Measurements from ENCODE around the gene ECM1. TPM values are rescaled to one million over a fixed set of nuclear protein-coding genes. Genes with fewer than 3 reads are reported as not detected.

The ECM1 gene
- total RNA-seq, 1 donor from 2014 or later: 681 TPM

DNA sequence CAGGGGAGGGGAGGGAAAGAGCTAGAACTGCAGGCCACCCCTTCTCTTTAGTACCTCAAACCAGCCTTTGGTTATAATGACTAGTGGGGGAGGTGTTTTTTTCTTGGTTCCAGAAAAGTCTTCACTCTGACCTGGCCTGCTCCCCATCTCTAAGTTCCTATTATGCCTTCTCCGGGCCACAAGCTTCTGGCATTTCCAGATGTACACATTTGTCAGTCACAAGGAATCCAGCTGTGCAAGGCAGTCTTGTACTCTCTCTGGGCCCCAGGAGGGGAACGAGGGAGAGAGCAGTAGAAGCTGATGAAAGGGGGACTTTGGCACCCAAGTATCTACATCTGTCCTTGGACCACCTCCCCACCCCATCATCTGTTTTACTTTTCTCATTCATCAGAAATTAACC is 4.9 kb downstream of the ECM1 start:
- no peak for DNase-seq (ENCODE audit: low spot score)

DNA sequence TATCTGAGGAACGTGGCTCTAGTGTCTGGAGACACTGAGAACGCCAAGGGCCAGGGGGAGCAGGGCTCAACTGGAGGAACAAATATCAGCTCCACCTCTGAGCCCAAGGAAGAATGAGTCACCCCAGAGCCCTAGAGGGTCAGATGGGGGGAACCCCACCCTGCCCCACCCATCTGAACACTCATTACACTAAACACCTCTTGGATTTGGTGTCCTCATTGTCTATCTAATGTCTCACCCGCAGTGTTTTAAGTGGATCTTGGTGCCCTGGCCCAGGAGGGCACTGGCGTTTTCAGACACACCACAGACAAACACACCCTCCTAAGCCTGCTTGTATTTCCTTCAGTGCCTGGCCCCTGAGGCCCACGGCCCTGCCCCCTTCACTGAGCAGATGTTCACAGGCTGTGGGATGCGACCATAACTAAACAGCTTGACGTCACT is 5.5 kb downstream of the ECM1 start:
- no peak for DNase-seq (ENCODE audit: low spot score)

DNA sequence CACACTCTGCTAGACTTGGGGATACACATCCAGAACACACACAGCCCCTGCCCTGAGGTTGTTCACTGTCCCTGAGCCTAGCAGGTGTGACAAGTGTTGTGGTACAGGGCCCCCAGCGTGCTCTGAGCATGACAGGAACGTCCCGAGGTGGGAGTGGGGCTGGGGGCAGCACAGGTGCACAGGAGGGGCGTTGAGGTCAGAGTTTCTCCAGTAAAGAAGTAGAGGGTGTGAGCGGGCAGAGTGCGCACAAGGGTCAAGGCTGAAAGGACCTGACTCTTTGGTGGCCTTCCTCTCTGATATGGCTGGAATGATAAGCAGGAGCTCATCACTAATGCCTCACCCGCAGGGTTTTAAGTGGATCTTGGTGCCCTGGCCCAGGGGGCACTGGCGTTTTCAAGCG is 6.4 kb downstream of the ECM1 start:
- no peak for DNase-seq (ENCODE audit: low spot score)

DNA sequence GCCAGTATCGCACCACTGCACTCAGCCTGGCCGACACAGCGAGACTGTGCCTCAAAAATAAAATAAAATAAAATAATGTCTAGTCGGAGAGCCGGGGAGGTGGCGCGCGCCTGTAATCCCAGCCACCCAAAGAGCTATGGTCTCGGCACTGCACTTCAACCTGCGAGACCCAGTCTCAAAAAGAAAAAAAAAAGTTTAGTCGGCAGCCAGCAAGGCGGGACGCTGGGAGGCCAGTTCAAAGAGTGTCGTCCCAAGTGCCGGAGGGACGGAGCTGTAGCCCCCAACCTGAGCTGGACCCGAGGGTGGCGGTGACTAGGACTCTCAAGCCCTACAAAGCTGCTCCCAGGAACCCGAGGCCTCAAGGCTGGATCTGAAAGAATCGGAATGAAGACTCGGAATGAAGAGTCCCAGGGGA is 7.0 kb downstream of the ECM1 start:
- DNase-seq (ENCODE audit: low spot score): no peak

DNA sequence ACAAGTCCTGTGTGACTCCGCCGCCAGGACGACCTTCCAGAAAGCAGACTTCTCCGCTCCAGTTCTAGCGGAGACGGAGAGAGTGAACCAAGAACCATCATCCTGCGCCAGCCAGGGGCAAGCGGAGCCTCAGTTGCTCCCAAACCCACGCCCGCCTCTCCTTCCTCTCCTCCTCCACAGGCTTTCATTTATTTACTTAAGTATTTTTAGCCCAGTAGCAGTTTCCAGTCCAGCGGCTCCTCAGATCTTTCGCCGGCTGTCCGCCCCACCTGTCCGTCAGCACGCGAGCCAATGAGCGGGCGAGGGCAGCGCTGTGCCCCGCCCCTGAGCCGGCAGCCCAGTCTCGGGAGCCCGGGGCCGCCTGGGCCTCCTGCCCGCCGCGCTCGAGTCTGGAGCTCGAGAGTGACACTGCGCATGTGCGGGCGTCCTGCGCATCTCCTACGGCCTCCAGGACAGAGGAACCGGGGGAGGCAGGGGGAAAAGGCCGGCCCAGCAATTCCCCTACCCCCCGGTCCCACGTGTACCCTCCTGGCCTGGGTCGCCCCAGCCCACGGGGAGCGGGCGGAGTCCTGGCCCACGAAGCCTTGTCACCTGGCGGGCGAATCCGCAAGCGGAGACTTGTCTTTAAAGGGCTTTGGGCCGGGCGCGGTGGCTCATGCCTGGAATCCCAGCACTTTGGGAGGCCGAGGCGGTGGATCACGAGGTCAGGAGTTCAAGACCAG is 7.6 kb downstream of the ECM1 start, which contains the start of gene FALEC:
FALEC (plus strand) TSS at position 425 of the 722 bp plus-strand sequence.
- DNase-seq (ENCODE audit: low spot score): peak; percentile 97

DNA sequence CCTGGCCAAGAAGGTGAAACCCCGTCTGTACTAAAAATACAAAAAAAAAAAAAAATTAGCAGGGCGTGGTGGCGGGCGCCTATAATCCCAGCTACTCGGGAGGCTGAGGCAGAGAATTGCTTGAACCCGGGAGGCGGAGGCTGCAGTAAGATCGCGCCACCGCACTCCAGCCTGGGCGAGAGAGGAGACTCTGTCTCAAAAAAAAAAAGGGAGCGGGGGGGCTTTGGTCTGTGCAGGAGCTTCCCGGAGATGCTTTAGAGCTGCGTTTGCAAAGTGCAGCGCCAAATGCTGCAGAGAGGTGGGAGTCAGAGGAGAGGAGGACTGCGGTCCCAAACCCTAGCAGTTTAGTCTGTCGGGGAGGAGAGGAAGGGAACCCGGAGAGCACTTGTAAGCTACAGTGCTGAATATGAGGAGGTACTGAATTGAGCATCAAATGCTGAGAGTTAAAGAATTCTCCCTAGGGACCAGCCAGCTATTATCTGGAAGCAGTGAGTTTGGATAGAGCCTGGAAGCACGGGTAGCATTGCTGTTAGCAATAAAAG is 8.2 kb downstream of the ECM1 start:
- no peak for DNase-seq (ENCODE audit: low spot score)

DNA sequence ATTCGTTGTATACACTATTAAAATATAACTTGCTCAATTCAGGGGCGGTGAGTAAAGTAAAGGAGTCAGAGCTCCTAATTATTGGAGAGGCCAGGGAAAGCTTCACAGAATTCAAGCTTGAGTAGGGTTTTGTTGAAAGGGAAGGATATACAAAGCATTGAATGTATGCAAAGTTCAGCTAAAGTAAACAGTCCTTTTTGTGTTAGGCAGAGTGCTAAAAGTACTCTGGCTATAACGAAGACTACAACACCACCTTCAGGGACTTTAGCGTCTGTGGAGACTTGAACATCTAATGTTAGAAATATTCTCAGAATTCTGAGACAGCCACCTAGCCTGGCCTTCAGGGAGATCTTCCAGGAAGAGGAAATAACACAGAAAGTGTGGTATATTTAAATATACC is 8.7 kb downstream of the ECM1 start:
- DNase-seq (ENCODE audit: low spot score): no peak

DNA sequence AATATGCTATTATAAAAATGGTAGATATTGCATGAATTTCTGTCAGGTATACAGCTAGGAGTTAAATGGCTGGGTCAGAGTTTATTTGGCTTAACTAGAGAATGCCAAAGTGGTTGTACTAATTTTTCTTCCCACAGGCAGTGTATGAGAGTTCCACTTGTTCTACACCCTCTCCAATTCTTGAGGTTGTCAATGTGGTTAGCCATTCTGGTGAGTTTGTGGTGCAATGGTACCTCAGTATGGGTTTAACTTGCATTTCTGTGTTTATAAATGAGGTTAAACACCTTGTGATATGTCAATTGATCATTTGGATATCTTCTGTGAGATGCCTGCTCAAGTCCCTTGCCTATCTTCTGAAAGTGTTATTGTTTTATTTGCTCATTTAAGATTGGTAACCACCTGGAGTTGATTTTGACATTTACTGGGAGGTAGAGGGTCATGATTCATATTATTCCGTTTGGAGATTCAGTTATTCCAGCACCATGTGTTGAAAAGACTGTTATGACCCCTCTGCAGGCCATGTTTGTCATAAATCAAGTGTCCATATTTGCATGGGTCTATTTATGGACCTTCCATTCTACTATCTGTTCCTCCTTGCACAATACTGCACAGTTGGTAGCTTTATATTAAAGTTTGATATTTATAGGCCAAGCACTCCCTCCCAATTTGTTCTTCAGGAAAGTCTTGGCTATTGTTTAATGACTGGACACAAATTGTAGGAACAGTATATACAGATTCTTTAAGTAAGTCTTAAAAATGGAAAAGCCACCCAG is 13.5 kb downstream of the ECM1 start:
- DNase-seq (ENCODE audit: low spot score): no peak

DNA sequence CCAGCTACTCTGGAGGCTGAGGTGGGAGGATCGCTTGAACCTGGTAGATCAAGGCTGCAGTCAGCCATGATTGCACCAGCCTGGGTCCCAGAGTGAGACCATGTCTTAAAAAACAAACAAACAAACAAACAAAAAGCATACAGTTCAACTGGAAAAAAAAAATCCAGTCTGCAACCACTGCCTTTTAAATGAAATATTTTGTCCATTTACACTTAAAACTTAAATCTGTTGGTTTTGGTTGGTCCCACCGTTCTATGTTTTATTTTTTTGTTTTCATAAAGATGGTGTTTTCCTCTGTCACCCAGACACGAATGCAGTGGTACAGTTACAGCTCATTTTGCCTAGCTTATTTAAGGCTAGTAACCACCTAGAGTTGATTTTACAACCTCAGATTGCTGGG is 17.4 kb downstream of the ECM1 start:
- no peak for DNase-seq (ENCODE audit: low spot score)

DNA sequence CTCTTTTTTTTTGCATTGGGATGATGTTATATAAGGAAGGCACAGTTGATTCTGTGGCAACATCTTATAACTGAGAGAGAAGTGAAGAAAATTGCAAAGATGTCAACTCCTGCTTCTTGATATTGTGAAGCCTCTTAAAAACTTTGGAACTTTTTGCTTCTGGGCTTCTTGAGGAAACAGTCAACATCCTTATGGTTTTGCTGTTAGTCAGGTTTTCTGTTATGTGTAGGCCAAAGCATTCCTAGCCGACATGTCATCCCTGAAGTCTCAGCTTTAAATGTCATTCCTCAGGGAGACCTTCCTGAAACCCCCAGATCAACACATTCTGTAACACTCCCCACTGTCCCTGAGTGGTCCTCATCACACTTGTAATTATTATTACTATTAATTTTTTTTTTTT is 20.3 kb downstream of the ECM1 start:
- DNase-seq (ENCODE audit: low spot score): no peak

DNA sequence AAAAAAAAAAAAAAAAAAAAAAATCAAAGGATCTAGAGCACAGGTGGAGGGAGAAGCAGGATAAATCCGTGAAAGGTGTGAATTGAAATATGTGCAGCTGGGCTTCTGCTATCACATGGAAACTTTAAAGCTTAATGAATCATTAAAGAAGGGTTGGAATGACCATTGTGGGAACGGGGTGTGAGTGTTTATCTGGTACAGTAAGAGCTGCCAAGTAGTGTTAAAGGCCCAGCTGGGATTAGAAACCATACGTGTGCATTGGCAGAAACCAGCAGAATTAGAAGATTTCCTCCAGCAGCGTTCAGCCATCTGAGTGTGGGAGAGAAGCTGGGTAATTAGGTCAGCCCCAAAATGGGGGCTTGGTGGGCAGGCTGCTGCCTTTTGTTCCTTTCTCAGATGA is 21.1 kb downstream of the ECM1 start:
- DNase-seq (ENCODE audit: low spot score): peak; percentile 55

DNA sequence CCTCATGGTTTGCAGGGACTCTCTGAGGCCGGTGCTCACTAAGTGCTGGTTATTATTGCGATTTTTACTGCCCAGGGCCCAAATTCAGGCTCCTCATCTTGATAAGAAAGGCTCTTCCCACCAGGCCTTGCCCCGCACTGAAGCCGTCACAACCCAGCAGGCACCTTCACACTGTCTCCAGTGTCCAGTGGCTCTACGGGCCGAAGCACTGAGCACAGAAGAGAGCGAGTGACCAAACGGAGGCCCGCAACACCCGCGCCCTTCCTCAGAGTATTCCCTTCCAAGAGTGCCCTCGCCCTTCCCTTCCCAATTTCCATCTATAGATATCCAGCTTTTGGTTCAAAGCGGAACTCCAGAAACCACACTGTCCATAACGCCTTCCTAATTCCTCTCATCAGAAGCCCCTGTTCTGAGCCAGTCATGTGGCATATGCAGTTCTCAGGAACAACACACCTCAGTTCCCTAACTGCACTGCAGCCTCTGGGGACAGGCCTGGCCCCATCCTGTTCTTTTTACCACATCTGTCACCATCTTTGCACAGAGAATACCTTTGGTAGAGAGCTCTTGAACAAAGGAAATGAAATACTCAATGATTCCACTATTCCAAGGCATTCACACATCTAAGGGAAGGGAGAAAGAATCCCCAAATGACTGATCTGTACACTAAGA is 22.7 kb downstream of the ECM1 start:
- DNase-seq (ENCODE audit: low spot score): no peak

DNA sequence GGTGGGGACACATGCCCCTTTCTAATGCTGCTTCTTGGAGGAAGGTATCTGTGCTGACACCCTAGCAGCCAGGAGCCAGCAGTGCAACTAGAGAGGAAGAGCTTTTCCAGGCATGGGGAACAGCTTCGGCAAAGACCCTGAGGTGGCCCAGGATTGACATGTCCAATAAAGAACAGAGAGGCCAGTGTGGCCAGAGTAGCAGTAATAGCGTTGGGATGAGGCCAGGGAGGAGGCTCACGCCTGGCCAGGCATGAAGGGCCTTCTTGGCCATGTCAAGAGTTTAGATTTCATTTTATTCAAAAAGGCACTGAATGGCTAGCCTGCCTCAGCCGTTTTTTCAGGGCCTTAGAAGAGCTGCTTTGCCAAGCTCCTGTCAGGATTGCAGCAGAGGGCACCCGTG is 25.0 kb downstream of the ECM1 start:
- no peak for DNase-seq (ENCODE audit: low spot score)

DNA sequence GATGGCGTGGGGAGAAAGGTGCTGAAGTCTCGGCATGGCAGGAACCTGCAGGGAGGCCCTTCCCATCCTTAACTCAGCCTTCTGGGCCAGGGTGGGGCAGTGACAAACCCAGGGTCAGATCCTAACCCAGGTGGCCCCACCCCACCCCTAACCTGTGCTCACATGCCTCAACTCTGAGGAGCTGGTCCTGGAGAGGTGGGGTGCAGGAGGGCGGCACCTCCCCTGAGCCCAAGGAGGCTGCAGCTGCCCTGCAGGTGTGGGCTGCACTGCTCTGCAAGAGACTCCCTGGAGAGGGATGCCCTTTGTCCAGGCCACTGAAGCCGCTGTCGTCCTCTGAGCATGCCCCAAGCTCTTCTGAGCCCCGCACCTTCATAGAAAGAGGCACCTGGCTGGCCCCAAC is 26.1 kb downstream of the ECM1 start:
- DNase-seq (ENCODE audit: low spot score): no peak

DNA sequence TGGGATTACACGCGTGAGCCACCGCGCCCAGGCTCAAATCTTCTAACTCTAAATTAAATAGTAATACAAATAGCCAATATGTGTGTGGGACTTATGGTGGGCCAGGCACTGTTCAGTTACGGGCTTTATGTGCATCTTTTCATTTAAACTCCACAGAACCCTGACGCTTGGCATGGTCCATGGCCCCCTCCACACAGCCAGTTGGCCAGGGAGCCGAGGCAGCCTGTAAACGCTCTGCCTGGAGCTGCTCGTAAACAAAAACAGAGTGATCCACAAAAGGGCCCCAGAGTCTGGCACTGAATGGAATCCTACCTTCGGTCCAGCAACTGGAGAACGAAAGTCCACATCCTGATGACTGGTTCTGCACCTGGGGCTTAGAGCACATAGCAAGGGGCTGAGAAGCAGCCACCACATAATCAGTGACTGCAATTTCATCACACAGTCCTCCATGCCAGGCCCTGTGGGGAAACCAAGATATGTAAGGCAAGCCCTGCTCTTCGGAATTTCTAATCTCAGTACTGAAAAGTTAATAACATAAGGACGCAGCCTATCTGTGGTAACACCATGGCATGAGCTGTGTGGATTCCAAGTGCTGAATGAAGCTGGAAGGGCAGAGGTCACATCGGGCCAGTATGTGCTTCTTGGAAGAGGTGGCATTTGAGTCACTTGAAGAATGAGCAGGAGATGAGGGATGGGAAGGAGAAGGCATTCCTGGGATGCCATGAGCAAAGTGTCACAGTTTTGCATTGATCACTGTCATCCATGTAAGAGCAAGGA is 27.8 kb downstream of the ECM1 start:
- no peak for DNase-seq (ENCODE audit: low spot score)

DNA sequence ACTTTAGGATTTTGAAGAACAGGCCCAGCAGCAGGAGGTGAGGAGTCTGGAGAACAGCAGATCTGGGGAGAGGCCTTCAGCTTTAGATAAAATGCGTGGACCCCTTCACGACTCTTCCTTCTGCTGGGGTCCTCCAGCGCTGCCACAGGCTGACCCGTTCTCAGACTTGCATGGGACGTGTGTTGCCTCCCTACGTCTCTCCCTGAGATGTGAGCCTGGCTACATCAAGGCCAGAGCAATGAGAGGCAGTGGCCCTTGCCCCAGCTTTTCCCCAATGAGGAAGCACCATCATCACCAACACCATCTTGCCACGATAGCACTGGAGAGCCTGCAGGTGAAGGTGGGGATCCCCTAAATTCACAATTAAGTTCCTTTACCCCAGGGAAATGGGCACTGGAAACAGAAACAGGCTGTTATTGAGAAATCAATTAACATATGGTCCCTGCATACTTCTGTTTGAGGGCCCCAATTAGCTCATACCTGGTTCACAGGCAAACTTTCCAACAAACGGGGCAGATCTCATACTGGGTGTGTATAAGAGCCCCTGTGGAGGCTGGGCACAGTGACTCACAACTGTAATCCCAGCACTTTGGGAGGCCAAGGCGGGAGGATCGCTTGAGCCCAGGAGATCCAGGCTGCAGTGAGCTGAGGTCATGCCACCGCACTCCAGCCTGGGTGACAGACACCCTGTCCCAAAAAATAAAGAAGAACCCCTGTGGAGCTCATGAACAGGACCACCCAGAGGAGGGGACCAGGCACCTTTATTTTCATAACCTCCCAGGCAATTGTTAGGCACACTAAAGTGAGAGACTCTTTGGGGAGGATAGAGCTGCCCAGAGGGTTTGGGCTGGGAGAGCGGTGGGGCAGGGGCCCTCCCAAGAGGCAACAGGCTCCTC is 29.2 kb downstream of the ECM1 start:
- no peak for DNase-seq (ENCODE audit: low spot score)

DNA sequence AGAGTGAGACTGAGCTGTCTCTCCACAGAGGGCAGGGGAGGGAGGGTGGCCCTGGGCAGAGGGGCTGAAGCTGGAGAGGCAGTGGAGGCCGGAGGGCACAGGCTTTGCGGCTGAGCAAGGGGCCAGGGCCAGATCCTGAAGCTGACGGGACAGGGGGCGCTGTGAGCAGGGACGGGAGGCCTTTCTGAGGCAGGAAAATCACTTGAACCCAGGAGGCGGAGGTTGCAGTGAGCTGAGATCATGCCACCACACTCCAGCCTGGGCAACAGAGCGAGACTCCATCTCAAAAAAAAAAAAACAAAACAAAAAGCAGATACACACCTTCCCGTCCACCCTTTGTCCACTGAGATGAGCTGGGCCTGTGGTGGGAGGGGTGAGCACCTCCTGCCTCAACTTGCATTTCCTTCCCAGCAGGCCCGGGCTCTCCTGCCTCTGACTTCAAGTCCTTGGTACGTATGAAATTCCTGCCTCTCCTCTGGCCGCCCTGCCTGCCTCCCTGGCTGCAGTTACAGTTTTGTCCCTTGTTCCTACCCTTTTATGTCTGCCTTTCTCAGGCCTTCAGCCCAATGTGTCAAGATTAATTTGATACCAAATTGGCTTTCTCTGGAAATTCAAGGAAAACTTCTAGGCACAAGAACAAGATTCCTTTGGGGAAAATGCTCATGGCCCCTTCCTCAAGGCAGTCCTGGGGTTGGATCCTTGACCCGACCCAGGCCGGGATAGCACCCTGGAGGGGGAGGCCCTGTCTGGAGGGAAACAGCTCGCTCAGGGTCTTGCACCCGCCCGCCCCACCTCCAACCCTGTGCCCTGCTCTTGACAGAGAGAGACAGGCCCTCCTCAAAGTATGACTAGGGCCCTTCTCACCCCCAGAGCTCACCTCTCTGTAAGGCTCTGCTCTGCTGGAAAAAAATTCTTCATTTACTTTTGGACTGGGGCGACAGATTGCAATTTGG is 30.1 kb downstream of the ECM1 start:
- no peak for DNase-seq (ENCODE audit: low spot score)

DNA sequence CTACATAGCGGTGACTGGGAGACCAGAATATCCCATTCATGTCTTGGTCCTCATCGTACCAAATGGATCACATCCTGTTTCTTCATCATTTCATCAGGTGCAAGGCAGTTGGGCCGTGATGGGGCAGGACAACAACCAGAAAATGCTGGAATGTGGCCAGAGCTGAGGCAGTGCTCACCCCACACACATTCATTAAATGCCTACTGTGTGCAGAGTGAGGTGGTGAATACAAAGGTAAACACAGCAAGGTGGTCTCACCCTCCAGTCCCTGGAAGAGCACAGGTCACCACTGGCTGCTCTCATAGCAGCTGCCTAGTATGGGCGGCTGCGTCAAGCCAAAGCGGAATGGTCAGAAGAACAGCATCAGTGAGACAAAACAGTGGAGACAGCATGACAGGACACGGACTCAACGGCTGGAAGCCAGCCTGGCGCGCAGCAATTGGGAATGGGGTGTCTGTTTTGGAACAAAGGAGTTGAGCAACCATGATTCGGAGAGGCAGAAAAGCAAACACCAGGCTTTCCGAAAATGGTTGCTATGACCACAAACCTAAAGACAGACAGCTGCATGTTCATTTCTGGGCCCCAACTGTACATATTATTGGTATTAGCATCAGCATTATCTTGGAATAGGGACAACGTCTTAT is 35.7 kb downstream of the ECM1 start:
- no peak for DNase-seq (ENCODE audit: low spot score)

DNA sequence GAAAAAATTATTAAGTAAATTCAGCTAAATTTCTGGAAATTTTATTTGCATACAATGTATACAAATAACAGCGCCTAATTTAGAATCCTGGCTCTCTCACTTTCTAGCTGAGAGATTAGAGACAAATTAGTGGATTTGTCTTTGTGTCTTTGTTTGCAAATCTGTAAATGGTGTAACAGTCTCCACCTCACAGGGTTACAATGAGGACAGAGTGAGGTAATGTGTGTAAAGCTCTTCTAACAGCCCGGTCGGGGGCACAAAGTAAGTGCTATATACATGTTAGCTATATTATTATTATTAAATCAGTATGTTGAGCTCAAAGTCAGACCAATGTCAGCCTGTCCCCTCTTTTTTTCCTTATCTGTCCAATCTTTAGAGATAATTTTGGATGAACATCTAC is 36.3 kb downstream of the ECM1 start:
- DNase-seq (ENCODE audit: low spot score): no peak
